ENCODE results near the gene TMUB2. TPM values are rescaled to one million over a fixed set of nuclear protein-coding genes. Genes with fewer than 3 reads are reported as not detected.

TMUB2 gene
- total RNA-seq, 2 donors from 2014 or later, result 52.2 to 53.1 TPM

DNA sequence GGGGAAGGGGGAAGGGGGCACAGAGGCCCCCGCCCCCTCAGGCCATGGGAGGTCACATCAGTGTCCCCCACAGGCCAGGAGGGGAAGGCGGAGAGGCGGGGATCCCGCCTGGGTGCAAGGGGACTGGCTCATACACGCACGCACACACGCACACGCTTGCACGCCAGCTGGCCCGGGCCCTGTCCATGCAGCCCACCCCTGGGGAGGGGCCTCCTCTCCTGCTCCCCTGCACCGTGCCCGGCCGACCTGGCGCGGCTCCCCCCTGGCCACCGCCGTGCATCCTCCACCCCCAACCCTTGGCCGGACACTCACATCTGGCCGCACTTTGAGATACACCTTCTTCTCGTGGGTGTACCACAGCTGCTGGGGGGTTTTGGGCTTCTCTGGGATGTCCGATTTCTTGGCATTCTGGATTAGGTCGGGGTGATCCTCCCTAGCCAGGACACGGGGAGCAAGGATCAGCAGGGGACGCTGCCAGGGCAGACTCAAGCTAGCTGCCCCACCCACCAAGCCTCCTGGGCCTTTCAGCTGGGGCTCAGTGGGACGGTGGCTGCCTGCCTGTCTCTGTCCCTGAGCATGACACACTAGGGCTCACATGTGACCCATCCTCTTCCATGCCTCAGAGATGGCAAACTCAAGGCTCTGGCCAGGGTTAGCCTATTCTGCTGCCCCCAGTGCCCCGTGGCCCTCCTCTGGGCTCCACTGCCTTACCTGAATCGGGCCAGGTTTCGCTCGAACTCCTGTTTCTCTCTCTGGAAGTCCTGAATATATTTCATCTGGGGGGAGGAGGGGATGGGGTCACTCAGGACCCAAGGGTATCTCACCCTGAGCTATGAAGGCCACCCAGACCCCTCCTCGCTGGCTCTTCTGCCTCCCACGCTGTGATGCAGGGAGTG is 26.0 kb downstream of the TMUB2 start:
- Mint-ChIP-seq H3K4me3 (no peak overlapping the region), H3K27ac (peak overlapping the region; percentile 91), H3K27me3 (no peaks in the 10 kb centered on the region), H3K4me1 (peaks cover 58% of the 10 kb centered on the region), H3K36me3 (ENCODE audit: low read depth) (peaks cover 15% of the 10 kb centered on the region)
- no peak for DNase-seq
- H3K9me3 ChIP-seq (ENCODE audit: control insufficient read depth, low read length, poor library complexity, severe bottlenecking), result no peaks in the 10 kb centered on the region
- ATAC-seq, result no peak

- Mint-ChIP-seq H3K4me3 (peak overlapping the region; percentile 74), H3K36me3 (ENCODE audit: low read depth) (peaks cover 15% of the 10 kb centered on the region)
These were observed 26.8 kb downstream of the TMUB2 start for GRCh38 chr17:44213403-44214229.

GRCh38 chr17:44214230-44214494 is 27.4 kb downstream of the TMUB2 start:
- Mint-ChIP-seq H3K4me3 (peak overlapping the region; percentile 74), H3K4me1 (peaks cover 55% of the 10 kb centered on the region), H3K36me3 (ENCODE audit: low read depth) (peaks cover 15% of the 10 kb centered on the region), H3K27me3 (no peaks in the 10 kb centered on the region), H3K27ac (peak overlapping the region; percentile 91)
- no peak for DNase-seq
- ATAC-seq, result no peak
- no peaks in the 10 kb centered on the region for H3K9me3 ChIP-seq (ENCODE audit: control insufficient read depth, low read length, poor library complexity, severe bottlenecking)

More at GRCh38 chr17:44213403-44214229, 26.8 kb downstream of the TMUB2 start:
- ATAC-seq (no peak), DNase-seq (no peak)
- Mint-ChIP-seq H3K27me3 (no peaks in the 10 kb centered on the region), H3K27ac (peak overlapping the region; percentile 91), H3K4me1 (peaks cover 55% of the 10 kb centered on the region)
- H3K9me3 ChIP-seq (ENCODE audit: control insufficient read depth, low read length, poor library complexity, severe bottlenecking), result no peaks in the 10 kb centered on the region

DNA sequence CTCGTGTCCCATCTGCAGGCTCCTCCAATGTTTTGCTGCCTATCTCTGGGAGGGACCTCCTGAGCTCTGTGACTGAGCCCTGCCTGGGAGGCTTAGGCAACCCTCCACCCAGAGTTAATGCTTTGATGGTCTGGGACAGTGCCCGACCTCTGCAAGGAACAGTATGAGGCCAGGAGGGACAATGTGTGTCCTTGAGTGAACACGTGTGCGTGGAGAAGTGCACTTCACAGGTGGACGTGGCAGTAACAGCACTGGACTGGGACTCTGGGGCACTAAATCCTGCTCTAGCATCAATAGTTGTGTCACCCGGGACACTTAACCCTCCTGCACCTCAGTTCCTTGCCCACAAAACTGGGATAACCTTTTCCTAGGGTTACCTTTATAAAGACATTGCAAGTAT is 28.1 kb downstream of the TMUB2 start:
- H3K27me3 Mint-ChIP-seq, result no peaks in the 10 kb centered on the region
- peaks cover 15% of the 10 kb centered on the region for H3K36me3 Mint-ChIP-seq (ENCODE audit: low read depth)
- peak overlapping the region; percentile 91 for H3K27ac Mint-ChIP-seq
- peaks cover 55% of the 10 kb centered on the region for H3K4me1 Mint-ChIP-seq
- ATAC-seq (no peak), DNase-seq (no peak)
- H3K4me3 Mint-ChIP-seq, result peak overlapping the region; percentile 57
- H3K9me3 ChIP-seq (ENCODE audit: control insufficient read depth, low read length, poor library complexity, severe bottlenecking), result no peaks in the 10 kb centered on the region

GRCh38 chr17:44216173-44216572 is 29.4 kb downstream of the TMUB2 start:
- H3K9me3 ChIP-seq (ENCODE audit: control insufficient read depth, low read length, poor library complexity, severe bottlenecking), result no peaks in the 10 kb centered on the region
- Mint-ChIP-seq H3K4me1 (peaks cover 51% of the 10 kb centered on the region), H3K27ac (peak overlapping the region; percentile 91), H3K4me3 (peak overlapping the region; percentile 90), H3K36me3 (ENCODE audit: low read depth) (peaks cover 18% of the 10 kb centered on the region), H3K27me3 (no peaks in the 10 kb centered on the region)
- DNase-seq (no peak), ATAC-seq (no peak)

- DNase-seq (no peak), ATAC-seq (no peak)
- H3K36me3 Mint-ChIP-seq (ENCODE audit: low read depth), result peaks cover 18% of the 10 kb centered on the region
- H3K4me3 Mint-ChIP-seq, result peak overlapping the region; percentile 90
- H3K27ac Mint-ChIP-seq, result peak overlapping the region; percentile 91
- peaks cover 53% of the 10 kb centered on the region for H3K4me1 Mint-ChIP-seq
- no peaks in the 10 kb centered on the region for H3K27me3 Mint-ChIP-seq
- H3K9me3 ChIP-seq (ENCODE audit: control insufficient read depth, low read length, poor library complexity, severe bottlenecking), result no peaks in the 10 kb centered on the region
These were observed 29.9 kb downstream of the TMUB2 start for GRCh38 chr17:44216694-44217093.

- Mint-ChIP-seq H3K27me3 (no peaks in the 10 kb centered on the region), H3K27ac (peak overlapping the region; percentile 91), H3K36me3 (ENCODE audit: low read depth) (peaks cover 18% of the 10 kb centered on the region), H3K4me3 (peak overlapping the region; percentile 90), H3K4me1 (peaks cover 57% of the 10 kb centered on the region)
- ATAC-seq, result no peak
- no peak for DNase-seq
- H3K9me3 ChIP-seq (ENCODE audit: control insufficient read depth, low read length, poor library complexity, severe bottlenecking), result no peaks in the 10 kb centered on the region
These were observed 31.1 kb downstream of the TMUB2 start for GRCh38 chr17:44217738-44218343.

GRCh38 chr17:44218344-44219107 is 31.8 kb downstream of the TMUB2 start:
- no peaks in the 10 kb centered on the region for H3K9me3 ChIP-seq (ENCODE audit: control insufficient read depth, low read length, poor library complexity, severe bottlenecking)

DNA sequence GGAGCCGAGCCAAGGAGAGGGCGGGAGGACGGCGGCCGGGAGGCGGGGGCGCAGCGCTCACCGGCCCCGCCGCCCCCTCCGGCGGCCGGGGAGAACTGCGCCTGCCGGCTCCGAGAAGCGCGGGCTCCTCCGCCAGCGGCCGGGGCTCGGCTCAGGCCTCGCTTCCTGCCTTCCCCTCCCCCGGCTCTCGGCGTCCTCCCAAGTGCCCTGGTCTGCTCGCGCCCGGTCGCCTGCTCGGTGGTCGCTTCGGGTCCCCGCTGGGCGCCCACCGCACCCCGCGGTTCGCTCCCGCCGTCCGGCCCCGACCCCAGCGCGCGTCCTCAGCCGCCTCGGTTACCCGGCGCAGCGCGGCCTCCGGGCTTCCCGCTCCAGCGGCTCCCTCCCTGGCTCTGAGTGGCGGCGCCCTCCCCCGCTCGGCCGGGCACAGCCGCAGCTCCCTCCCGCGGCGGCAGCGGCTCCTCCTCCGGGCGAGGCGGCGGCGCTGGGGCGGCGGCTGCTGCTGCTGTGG is 32.4 kb downstream of the TMUB2 start:
- Mint-ChIP-seq H3K4me3 (peak overlapping the region; percentile 39), H3K36me3 (ENCODE audit: low read depth) (peaks cover 13% of the 10 kb centered on the region), H3K27me3 (no peaks in the 10 kb centered on the region), H3K4me1 (peaks cover 44% of the 10 kb centered on the region), H3K27ac (no peak overlapping the region)
- H3K9me3 ChIP-seq (ENCODE audit: control insufficient read depth, low read length, poor library complexity, severe bottlenecking), result no peaks in the 10 kb centered on the region
- peak; percentile 65 to 67 (median 65) for DNase-seq
- peak; percentile 59 for ATAC-seq

More at GRCh38 chr17:44218344-44219107, 31.8 kb downstream of the TMUB2 start:
- Mint-ChIP-seq H3K4me1 (peaks cover 50% of the 10 kb centered on the region), H3K27me3 (no peaks in the 10 kb centered on the region), H3K27ac (peak overlapping the region; percentile 91), H3K36me3 (ENCODE audit: low read depth) (peaks cover 18% of the 10 kb centered on the region), H3K4me3 (peak overlapping the region; percentile 90)
- DNase-seq (peak; percentile 79 to 88 (median 87)), ATAC-seq (peak; percentile 61)

- Mint-ChIP-seq H3K27me3 (no peaks in the 10 kb centered on the region), H3K27ac (peak within 1 kb of the TSS; percentile 93), H3K36me3 (ENCODE audit: low read depth) (peaks cover 11% of the 10 kb centered on the region), H3K4me3 (peak within 1 kb of the TSS; percentile 99), H3K4me1 (peaks cover 42% of the 10 kb centered on the region)
- DNase-seq (peak; percentile 46 to 67 (median 66)), ATAC-seq (peak; percentile 43)
- no peaks in the 10 kb centered on the region for H3K9me3 ChIP-seq (ENCODE audit: control insufficient read depth, low read length, poor library complexity, severe bottlenecking)
These were observed 32.9 kb downstream of the TMUB2 start, which contains the start of gene UBTF for GRCh38 chr17:44219616-44220212. Gene UBTF, minus strand, starts transcription at chr17:44219675. Its CDS starts 1,446 bp downstream, at chr17:44218229.

DNA sequence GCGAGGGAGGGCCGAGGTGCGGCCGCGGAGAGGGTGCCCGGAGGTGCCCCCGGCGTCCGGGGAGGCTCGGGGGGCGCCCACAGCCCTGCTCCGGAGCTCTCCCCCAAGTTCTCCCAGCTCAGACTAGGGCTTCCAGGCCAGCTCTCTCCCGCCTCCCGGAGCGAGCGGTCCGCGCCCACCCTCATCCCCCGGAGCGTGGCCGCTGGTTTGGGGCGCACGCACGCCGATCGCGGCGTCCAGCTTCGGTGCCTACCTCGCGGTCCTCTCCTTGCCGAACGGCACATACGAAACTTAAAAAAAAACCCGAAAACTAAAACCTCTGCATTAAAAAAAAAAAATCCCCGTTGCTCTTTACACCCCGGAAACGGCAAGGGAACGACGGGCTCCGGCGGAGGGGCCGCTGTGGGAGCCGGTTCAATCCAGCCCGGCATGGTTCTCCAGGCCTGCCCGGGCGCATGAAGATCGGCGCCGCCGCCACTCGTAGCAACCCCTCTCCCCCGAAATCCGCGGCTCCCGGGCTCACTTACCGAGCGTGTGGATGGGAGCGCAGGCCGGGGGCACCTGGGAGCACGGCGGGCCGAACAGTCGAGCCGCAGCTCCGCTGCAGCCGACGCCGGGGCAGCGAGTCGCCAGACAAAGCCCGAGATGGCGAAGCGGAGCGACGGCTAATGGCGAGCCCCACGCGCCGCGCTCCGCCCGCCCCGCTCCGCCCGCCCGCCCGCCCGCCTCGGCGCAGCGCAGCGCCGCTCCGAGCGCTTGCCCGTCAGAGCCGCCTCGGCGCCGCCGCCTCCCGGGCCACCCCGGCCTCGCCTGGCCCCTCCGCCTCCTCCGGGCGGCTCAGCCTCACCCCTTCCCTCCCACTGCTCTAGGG is 33.7 kb downstream of the TMUB2 start:
- H3K4me3 Mint-ChIP-seq, result peak overlapping the region; percentile 99
- H3K27ac Mint-ChIP-seq, result peak overlapping the region; percentile 93
- ATAC-seq (peak; percentile 42), DNase-seq (peak; percentile 46 to 47 (median 47))
- H3K9me3 ChIP-seq (ENCODE audit: control insufficient read depth, low read length, poor library complexity, severe bottlenecking), result no peaks in the 10 kb centered on the region
- H3K4me1 Mint-ChIP-seq, result peaks cover 35% of the 10 kb centered on the region
- H3K36me3 Mint-ChIP-seq (ENCODE audit: low read depth), result peaks cover 9% of the 10 kb centered on the region
- H3K27me3 Mint-ChIP-seq, result no peaks in the 10 kb centered on the region
